Fibroblast of skin of back (primary cell): Measurements from ENCODE around the gene NXNL2.
A peak's percentile ranks its signal among the peaks of the same experiment; 100 is the strongest.

ENCODE experiments used
- DNase-seq: peaks from one replicate; pipeline ENCODE4 v3.0.0-alpha.2; 2013

Gene NXNL2

DNA sequence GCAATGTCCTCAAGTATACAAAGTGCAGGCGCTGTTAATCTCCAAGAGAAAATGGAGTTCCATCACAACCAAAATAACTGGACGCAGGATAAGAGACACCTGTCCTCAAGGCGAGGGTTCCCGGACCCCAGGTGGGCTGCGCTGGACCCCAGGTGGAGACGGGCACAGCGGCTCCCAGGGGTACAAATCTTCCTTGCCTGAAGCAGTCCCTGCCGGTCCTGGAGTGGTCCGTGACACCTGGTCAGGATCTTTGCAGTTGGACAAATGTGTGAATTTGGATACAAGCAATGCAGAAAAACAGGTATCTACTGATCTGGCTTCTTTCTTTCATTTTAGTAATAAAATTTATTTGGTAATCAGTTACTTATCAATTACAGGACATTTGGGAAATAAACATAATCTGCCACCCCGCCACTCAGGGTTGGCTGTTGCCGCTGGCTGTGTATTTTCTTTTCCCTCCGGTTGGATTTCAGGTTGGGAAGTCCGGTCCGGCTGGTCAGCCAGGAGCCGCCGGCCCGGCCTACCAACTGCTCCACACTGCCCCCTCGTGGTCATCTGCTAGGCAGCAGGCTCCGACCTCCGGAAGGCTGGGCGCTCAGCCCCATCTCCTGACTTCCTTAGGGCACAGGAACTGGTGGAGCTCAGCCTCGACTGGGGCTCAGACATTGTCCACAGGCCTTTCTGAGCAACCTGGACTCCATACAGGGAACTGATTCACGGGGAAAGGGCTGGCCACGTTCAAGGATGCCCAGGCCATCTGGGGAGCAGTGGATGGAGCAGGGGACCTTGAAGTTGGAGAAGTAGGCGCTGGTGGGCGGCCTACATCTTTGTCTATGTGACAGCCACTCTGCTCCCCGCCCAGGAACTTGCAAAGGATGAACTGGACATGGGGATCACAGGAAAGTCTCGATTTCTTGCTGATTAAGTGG, 43.4 kb downstream of the NXNL2 start:
- peak; percentile 65 for DNase-seq

DNA sequence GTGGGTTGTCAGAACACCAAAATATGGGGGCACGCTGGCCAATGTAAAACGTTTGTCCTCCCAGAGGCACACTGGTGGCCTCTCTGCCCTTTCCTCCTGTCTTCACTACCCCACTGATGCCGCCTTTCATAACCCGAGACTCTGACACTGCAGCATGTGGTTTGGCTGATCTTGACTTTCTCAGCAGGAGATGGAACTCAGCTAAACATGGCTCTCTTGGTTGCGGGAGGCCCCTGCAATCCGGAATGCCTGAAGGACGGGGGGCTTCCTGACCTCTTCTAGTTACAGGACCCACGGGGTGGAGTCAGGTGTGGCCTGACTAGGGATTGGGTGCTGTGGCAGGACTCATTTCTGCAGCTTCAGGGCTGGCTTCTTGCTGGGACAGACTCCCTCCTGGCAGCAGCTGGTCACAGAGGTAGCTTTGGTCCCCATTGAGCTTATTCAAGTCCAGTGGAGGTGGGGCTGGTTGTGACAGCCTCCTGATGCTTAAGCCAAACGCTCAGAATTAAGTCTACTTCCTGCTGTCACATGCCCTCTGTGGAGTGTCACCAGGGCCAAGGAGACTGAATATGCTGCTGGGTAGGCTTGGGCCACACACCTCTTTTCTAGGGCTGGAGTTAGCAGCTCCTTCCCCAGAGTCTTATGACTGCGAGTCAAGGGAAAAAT, 44.2 kb downstream of the NXNL2 start:
- DNase-seq = no peak

DNA sequence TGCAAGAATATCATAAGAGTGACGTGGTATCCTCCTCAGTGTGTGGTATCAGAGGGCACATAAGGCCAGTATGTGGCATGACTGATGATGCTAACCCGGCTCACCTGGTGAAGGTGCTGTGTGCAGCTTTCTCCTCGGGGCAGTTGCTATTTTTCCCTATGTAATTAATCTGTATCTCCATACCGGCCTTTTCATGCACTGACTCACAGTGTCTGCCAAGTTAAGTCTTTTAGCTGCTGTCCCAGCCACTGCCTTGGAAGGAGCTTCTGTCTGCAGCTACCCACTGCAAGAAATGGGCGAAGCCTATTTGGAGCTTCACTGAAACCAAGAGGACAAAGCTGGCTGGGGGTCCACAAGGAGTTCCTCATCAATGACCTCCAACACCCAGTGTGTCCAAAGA, 46.0 kb downstream of the NXNL2 start:
- DNase-seq = no peak

DNA sequence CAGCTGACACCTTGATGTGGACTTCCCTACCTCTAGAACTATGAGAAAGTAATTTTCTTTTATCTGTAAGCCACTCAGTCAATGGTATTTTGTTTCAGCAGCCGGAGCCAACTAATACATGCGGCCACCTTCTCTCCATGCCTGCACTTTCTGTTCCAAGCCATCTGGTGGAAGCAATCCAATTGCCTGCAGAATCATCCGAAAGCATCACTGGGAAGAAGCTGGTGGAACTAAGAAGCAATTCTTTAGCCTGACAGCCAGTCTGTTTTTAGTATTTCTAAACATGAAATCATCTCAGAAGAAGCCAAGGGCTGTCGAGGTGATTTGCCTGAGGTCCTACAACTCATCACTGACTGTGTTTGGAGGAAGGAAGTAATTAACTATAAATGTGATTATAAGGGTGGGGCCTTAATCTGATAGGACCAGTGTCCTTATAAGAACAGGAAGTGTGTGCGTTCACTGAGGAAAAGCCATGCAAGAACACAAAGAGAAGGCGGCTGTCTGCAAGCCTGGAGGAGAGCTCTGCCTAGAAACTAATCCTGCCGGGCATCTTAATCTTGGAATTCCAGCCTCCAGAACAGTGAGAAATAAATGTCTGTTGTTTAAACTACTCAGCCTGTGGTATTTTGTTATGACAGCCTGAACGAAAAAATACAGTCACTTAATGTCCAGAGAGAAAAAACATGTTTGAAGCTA, 49.1 kb downstream of the NXNL2 start:
- DNase-seq = peak; percentile 36

DNA sequence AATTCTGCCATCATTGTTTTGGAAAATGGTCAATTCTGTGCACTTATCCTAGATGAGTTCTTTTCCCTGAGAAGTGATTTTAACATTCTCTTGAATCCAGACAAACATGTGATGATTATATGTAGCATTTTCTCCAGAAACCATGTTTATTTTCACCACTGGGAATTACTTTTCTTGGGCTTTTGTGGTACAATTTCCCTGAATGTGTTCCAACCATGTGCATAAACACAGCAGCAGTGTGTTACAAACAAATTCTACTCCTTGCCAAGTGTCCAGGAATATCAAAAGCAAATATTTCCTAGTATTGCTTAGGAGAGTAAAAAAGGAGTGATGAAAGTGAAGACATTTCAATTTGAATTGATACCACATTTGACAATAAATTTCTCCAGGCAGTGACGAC, 50.4 kb downstream of the NXNL2 start:
- DNase-seq = no peak

DNA sequence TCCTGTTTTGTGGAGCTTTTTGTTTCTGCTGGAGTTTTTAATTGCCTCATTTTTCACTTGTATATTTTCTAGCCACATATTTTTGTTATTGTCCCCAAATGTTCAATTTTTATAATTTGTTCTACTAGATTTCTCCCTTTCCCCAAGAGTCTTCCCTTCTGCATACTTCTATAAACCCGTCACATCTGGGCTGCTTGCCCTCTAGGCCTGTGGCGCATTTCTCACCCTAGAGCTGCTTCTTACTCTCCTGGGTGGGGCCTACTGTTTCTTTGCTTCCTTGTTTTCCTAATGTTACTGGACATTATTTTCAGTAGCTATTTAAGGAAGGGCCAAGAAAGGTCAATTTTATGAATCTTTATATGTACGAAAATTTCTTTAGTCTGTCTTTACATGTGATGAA, 51.5 kb downstream of the NXNL2 start:
- DNase-seq = peak; percentile 74

DNA sequence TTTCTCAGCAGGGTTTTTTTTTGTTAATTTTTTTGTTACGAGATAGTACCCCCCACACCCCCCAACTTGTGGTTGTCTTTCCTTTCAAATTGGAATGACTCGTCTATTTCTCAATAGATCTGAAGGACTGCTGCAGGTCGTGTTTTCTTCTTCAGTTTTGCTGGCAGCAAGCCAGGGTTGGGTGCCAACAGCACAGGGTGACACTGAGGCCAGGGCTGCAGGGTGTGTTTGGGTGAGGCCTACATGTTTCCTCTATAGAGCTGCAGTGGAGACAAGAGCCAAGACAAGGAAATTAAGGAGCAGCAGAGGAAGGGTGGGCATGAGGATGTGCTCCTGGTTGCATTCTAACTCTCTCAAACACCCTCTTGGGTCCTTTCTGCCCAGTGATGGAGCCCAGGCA, 52.2 kb downstream of the NXNL2 start:
- DNase-seq = no peak

DNA sequence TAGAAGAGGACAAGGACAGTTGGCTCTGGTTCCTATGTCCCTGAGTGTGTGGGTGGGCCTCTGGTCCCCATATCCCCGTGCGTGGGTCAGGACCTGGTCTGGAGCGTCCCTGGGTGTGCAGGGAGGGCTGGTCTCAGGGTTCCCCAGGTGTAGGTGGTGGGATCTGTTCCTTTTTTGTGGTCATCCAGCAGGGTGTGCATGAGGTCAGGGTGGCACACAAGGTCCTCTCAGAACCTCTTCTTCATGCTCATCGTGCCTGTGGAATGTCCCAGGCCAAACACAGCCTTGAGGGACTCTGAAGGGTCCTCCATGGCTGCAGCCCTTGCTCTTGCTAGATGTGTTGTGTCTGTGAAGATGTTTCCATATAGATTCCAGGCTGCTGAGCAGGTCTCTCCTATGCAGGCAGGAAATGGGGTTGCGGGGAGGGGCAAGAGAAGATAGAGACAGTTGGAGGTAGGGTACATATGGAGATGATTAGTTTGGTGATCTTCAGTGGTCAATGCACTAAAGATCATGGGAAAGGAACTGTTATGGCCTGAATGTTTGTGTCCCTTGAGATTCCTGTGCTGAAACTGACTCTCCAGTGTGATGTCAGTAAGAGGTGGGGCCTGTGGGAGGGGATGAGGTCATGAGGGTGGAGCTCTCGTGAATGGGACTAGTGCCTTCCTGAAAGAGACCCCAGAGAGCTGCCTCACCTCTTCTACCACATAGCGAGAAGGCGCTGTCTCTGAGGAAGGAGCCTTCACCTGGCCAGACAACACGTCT, 53.1 kb downstream of the NXNL2 start:
- peak; percentile 53 for DNase-seq

DNA sequence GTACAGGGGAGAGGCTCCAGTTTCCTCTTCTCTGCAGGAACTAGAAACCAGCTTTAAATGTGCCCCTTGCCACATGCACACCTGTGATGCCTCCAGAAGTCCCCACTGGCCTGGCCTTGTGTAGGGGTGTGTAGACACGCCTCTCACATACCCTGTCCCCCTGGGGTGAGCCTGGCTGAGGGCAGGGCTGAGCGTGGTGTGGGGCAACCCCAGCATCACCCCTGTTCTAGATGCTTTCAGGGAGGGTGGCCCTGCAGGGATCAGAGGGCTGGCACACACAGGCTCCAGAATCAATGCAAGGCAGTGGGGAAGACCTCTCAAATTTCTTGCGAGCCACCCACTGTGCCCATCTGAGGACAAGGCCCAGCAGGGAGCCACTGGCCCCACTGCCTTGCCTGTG, 54.7 kb downstream of the NXNL2 start:
- no peak for DNase-seq

DNA sequence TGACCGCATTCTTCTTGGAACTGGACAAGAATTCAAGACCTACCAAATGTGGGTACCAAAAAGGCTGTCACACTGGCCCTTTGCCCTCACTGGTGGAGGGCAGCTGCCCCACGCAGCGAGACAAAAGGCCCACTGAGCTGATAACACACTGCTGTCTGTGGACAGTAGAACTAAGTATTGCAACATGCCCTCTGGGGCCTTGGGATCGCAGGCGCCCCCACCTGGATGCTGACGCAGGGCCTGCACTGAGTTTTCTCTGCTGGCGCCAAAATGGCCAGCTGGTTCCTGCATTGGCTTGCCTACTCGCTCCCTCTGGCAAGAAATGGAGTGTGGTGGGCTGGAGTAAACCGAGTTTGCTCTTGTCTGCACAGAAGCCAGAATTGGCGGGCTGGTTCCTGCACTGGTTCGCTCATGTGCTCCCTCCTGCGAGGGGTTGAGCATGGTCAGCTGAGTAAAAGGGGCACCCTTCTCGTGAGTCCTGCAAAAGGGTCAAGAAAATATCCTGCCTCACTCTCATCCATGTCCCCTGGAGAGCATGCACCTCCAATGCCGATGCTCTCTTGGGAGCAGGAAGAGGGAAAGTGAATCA, 55.7 kb downstream of the NXNL2 start:
- DNase-seq = no peak

DNA sequence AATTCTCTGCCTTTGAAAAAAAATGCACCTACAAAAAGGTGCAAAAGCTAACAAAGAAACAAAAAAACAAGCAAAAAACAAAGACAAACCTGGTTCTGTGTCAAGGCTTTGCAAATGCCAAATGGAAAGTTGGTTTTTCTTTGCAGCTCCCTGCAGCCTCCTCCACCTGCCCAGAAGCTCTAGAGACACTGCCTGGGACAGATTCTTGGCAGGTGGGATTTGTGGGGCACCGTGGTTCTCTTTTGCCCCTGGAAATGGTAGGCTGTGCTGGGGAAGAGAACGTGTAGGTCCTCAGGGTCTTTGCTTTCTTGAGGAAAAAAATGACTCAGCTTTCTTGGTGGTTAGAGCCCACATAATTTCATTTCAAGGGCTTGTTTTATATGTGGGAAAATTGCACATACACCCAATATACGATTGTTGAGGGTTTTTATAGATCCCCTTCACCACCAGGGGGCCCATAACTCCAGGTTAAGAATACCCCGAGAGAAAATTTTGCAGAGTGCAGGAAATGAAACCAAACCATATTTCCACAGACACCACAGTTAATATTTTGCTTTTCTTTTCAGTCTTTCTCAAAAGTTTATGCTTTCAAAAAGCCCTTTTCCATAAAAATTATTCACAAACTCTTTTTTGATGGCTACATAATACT, 58.7 kb downstream of the NXNL2 start:
- peak; percentile 65 for DNase-seq
